ENCODE results near the gene FBLN1.

DNA sequence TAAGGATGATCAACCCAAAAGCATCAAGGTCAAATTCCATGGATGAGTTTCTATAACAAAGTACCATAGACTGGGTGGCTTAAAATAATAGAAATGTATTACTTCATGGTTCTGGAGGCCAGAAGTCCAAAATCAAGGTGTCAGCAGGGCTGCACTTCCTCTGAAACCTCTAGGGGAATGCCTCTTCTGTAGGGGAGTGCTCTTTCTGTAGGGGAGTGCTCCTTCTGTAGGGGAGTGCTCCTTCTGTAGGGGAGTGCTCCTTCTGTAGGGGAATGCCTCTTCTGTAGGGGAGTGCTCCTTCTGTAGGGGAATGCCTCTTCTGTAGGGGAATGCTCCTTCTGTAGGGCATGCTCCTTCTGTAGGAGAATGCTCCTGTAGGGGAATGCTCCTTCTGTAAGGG, 65.5 kb downstream of the FBLN1 start:
- TF ChIP-seq CTCF (conservative IDR thresholded peaks at IDR 0.05) (no peak), EZH2 (IDR thresholded peaks at IDR 0.05; ENCODE audit: low read depth) (no peak)

Data from PC-9 (cell line).